Measurements from ENCODE around the gene NECTIN4. TPM values are rescaled to one million over a fixed set of nuclear protein-coding genes. Genes with fewer than 3 reads are reported as not detected.

Gene NECTIN4
- total RNA-seq, 1 donor, result under 0.01 TPM

- no peak overlapping the region for H3K4me2 ChIP-seq (ENCODE audit: insufficient read depth, low read length)
- peak; percentile 3 for DNase-seq (ENCODE audit: insufficient read length, low spot score, missing footprints)
- peaks cover 11% of the 10 kb centered on the region for H3K27me3 ChIP-seq (ENCODE audit: insufficient read depth, low read length)
- no peak overlapping the region for H3K27ac ChIP-seq (ENCODE audit: low read depth, low read length)
- no peak overlapping the region for H2AFZ ChIP-seq (ENCODE audit: low read length)
- no peaks in the 10 kb centered on the region for H3K4me1 ChIP-seq (ENCODE audit: insufficient read depth, low read length)
- no peaks in the 10 kb centered on the region for H3K9me3 ChIP-seq (ENCODE audit: low read depth, low read length)
- H3K4me3 ChIP-seq (ENCODE audit: insufficient read depth, low read length), result no peak overlapping the region
- TF ChIP-seq CTCF (IDR thresholded peaks at IDR 0.05; ENCODE audit: extremely low read depth, low read depth, low read length), result no peak
- H3K36me3 ChIP-seq (ENCODE audit: insufficient read depth, low read length), result no peaks in the 10 kb centered on the region
- H4K20me1 ChIP-seq (ENCODE audit: insufficient read depth, low read length), result no peaks in the 10 kb centered on the region
- no peaks in the 10 kb centered on the region for H3K79me2 ChIP-seq (ENCODE audit: insufficient read depth, low read length)
These were observed 27.9 kb downstream of the NECTIN4 start for GRCh38 chr1:161061419-161061818.

- H2AFZ ChIP-seq (ENCODE audit: low read length), result no peak overlapping the region
- H3K27me3 ChIP-seq (ENCODE audit: insufficient read depth, low read length), result peaks cover 8% of the 10 kb centered on the region
- TF ChIP-seq CTCF (IDR thresholded peaks at IDR 0.05; ENCODE audit: extremely low read depth, low read depth, low read length), result no peak
- H3K36me3 ChIP-seq (ENCODE audit: insufficient read depth, low read length), result no peaks in the 10 kb centered on the region
- H3K4me1 ChIP-seq (ENCODE audit: insufficient read depth, low read length), result no peaks in the 10 kb centered on the region
- no peak overlapping the region for H3K4me3 ChIP-seq (ENCODE audit: insufficient read depth, low read length)
- no peak overlapping the region for H3K27ac ChIP-seq (ENCODE audit: low read depth, low read length)
- H3K9me3 ChIP-seq (ENCODE audit: low read depth, low read length), result no peaks in the 10 kb centered on the region
- H4K20me1 ChIP-seq (ENCODE audit: insufficient read depth, low read length), result no peaks in the 10 kb centered on the region
- H3K4me2 ChIP-seq (ENCODE audit: insufficient read depth, low read length), result no peak overlapping the region
- no peaks in the 10 kb centered on the region for H3K79me2 ChIP-seq (ENCODE audit: insufficient read depth, low read length)
- peak; percentile 15 for DNase-seq (ENCODE audit: insufficient read length, low spot score, missing footprints)
These were observed 30.1 kb downstream of the NECTIN4 start for GRCh38 chr1:161059293-161059692.

DNA sequence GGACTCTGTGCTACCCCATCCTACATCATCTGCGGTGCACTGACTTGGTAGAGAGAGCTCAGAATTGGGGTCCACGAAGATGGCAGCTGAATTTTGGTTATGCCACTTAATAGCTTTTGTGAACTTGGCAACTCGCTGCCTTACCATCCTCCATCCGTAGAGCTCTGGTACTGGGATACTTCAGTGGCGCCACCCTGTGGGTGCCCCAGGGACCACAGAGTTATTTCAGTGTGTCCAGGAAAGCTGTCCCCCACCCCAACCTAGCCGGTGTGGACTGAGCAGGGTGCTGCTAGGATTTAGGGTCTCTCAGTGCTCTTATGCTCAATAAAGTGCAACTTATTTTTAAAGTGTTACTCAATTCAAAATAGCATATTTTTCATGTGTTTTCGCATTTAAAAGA, 34.6 kb downstream of the NECTIN4 start:
- Histone ChIP-seq H3K79me2 (ENCODE audit: insufficient read depth, low read length) (no peaks in the 10 kb centered on the region), H3K27me3 (ENCODE audit: insufficient read depth, low read length) (no peaks in the 10 kb centered on the region), H3K36me3 (ENCODE audit: insufficient read depth, low read length) (no peaks in the 10 kb centered on the region), H3K4me2 (ENCODE audit: insufficient read depth, low read length) (no peak overlapping the region), H4K20me1 (ENCODE audit: insufficient read depth, low read length) (no peaks in the 10 kb centered on the region), H2AFZ (ENCODE audit: low read length) (no peak overlapping the region), H3K9me3 (ENCODE audit: low read depth, low read length) (no peaks in the 10 kb centered on the region), H3K27ac (ENCODE audit: low read depth, low read length) (no peak overlapping the region), H3K4me3 (ENCODE audit: insufficient read depth, low read length) (no peak overlapping the region), H3K4me1 (ENCODE audit: insufficient read depth, low read length) (no peaks in the 10 kb centered on the region)
- no peak for TF ChIP-seq CTCF (IDR thresholded peaks at IDR 0.05; ENCODE audit: extremely low read depth, low read depth, low read length)
- peak; percentile 75 for DNase-seq (ENCODE audit: insufficient read length, low spot score, missing footprints)

DNA sequence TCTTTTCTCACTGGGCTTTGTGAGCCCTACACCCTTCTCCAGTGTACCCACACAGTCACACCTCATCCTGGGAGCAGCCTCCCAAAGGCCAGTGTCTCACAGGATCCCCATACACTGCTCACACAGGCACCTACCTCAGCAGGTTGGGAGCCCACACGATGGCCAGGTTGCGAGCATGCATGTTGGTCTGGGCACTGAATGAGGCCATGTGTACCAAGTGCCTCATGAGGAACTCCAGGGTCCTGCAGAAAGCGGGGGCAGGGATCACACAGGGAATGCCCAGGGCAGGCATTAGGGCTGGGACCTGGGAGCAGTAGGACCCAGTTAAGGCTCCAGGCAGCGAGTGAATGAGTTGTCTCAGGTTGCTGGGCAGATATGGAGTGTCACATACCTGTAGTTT, 35.1 kb downstream of the NECTIN4 start:
- H3K27ac ChIP-seq (ENCODE audit: low read depth, low read length), result no peak overlapping the region
- no peaks in the 10 kb centered on the region for H4K20me1 ChIP-seq (ENCODE audit: insufficient read depth, low read length)
- peaks cover 5% of the 10 kb centered on the region for H3K9me3 ChIP-seq (ENCODE audit: low read depth, low read length)
- no peak overlapping the region for H3K4me2 ChIP-seq (ENCODE audit: insufficient read depth, low read length)
- no peaks in the 10 kb centered on the region for H3K79me2 ChIP-seq (ENCODE audit: insufficient read depth, low read length)
- H2AFZ ChIP-seq (ENCODE audit: low read length), result no peak overlapping the region
- no peak overlapping the region for H3K4me3 ChIP-seq (ENCODE audit: insufficient read depth, low read length)
- DNase-seq (ENCODE audit: insufficient read length, low spot score, missing footprints), result peak; percentile 45
- TF ChIP-seq CTCF (IDR thresholded peaks at IDR 0.05; ENCODE audit: extremely low read depth, low read depth, low read length), result no peak
- no peaks in the 10 kb centered on the region for H3K27me3 ChIP-seq (ENCODE audit: insufficient read depth, low read length)
- H3K4me1 ChIP-seq (ENCODE audit: insufficient read depth, low read length), result no peaks in the 10 kb centered on the region
- no peaks in the 10 kb centered on the region for H3K36me3 ChIP-seq (ENCODE audit: insufficient read depth, low read length)
